OCI-LY7 (cell line): ENCODE data around the gene SUMO4.

ENCODE experiments used
- EZH2phosphoT487 ChIP-seq: fragments of 200-600 bp; sonication (generic); IDR thresholded peaks from 2 replicates; pipeline ENCODE4 v1.6.1; 2018; ENCODE audit warnings: low read depth, borderline replicate concordance, mild to moderate bottlenecking, mixed run types, antibody characterized with exemption, low read length, moderate library complexity, mixed read lengths
- TF ChIP-seq, protein P1 (sequence below): fragments of 200-600 bp; sonication (generic); conservative IDR thresholded peaks from 2 replicates; pipeline ENCODE4 v1.5.1; 2014; ENCODE audit warnings: mild to moderate bottlenecking, antibody characterized with exemption, low read length, moderate library complexity, mixed read lengths

GRCh38 chr6:149357726-149358538 lies 42.1 kb upstream of the SUMO4 start:
- TF ChIP-seq EZH2phosphoT487 = no peak
- TF ChIP-seq, protein P1, sequence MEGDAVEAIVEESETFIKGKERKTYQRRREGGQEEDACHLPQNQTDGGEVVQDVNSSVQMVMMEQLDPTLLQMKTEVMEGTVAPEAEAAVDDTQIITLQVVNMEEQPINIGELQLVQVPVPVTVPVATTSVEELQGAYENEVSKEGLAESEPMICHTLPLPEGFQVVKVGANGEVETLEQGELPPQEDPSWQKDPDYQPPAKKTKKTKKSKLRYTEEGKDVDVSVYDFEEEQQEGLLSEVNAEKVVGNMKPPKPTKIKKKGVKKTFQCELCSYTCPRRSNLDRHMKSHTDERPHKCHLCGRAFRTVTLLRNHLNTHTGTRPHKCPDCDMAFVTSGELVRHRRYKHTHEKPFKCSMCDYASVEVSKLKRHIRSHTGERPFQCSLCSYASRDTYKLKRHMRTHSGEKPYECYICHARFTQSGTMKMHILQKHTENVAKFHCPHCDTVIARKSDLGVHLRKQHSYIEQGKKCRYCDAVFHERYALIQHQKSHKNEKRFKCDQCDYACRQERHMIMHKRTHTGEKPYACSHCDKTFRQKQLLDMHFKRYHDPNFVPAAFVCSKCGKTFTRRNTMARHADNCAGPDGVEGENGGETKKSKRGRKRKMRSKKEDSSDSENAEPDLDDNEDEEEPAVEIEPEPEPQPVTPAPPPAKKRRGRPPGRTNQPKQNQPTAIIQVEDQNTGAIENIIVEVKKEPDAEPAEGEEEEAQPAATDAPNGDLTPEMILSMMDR = no peak
